GM21367 (cell line): Measurements from ENCODE around the gene KRTAP10-11.
"Not testable (repeated sequence)": the region's sequence is repeated elsewhere in the genome, so short reads cannot be mapped to it uniquely, and the experiment has no call there.

Source experiments
- ATAC-seq: cut with Tn5 transposase; IDR thresholded peaks from one replicate; pipeline ENCODE4 v1.9.1; 2021; ENCODE audit not compliant: unreplicated experiment

The KRTAP10-11 gene

DNA sequence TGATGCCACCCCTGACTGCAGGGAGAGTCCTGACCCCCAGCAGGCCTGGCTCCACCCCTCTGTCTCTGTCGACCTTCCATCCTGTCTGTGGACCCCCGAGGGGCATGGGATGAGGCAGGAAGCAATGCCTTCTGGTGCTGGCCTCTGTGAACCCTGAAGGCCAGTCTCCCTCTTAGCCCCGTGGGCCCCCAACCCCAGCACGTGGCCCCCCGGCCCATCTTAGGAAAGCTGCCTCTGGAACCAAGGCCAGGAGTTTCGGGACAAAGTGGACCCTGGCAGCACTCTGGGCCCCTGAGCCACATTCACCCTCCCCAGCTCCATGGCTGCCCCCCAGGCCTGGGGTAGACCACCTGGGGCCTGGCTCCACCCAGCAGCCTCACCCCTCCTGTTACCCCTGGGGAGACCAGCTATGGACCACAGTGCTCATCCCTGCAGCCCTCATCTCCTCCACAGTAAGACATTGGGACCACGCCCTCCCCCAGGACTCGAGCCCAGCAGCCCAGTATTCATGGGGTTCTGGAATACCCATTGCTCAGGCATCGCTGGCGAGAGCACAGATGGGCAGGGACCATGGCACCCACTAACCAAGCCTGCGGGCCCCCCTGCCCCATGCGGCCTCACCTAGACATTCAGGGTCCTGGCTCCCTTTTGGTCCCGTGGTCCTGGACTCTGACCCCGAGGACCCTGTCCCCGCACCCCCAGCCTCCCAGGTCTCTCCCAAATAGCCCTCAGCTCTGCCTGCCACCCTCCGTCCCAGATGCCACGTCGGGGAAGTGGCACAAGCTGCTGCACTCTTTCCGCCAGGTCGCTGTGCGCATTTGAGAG lies 7.5 kb upstream of the KRTAP10-11 start:
- ATAC-seq = not testable (repeated sequence)

DNA sequence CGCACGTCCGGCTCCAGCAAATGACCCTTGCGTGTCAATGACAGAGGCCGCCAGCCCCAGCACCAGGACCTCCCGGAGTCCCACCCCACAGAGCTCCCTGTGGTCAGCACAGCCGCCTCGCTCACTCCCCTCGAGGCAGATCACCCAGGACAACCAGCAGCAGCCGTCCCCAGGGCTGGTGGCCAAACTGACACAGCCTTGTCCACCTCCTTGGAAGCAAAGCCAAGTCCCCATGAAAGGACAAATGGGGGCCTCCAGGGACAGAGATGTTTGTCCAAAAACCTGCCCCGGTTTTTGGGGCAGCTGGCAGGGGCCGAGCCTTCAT lies 6.9 kb upstream of the KRTAP10-11 start:
- ATAC-seq = no peak

DNA sequence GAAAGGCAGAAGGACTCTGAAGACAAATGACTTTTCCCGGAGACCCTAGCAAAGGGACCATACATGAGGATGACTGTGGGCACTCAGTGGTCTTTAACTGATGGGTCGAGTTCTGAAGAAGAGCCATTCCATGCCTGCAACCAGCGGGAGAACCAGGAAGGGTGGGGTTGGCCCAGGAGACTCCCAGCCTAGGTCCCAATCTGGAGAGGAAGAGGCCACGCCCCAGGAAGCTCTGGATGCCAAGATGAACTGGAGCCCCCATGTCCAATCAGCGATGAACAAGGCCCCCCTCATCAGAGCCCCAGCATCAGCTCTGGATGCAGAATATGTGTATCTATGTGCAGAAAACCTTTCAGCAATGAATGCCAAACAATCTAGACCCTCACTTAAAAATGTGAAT lies 5.5 kb upstream of the KRTAP10-11 start:
- ATAC-seq = no peak

DNA sequence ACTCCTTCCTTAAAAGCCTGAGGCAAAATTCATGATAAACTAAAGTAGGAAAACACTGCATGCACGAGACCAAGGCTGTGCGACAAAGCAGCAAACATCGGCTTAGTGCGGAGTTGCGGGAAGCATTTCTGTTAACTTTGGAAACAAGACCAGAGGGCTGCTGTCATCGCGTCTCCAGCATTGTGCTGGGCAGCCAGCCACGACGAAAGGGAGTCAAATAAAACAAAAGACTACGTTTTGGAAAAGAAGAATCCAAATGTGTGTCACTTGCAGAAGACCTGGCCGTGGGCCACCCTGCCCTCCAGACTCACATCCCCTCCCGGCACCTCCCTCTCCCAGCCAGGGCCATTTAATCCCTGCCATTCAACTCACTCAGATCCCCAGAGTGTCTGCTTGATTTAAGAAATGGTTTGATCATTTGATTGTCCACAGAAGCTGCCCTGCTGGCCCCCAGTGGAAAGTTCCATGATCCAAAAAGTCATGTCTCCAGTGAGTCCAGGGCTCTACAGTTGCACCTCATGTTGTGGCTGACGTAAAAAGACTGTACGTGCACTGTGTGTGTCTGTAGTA lies 2.4 kb upstream of the KRTAP10-11 start:
- ATAC-seq = no peak

DNA sequence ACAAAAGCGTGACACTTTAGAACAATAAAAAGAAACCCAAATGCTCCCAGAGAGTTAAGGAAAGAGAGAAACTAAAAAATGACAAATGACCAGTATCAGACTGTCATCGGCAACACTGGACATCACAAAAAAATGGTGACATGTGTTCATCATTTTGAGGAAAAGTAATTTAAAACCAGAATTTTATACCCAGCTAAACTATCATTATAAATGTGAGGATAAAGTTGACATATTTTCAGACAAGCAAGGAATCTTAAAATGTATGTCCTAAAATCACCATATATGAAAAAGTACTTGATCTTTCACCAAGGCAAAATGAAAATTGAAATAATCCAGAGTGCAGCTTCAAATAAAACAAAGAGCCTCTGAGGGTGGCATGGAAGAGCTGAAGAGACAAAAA lies 1.3 kb upstream of the KRTAP10-11 start:
- ATAC-seq = no peak

DNA sequence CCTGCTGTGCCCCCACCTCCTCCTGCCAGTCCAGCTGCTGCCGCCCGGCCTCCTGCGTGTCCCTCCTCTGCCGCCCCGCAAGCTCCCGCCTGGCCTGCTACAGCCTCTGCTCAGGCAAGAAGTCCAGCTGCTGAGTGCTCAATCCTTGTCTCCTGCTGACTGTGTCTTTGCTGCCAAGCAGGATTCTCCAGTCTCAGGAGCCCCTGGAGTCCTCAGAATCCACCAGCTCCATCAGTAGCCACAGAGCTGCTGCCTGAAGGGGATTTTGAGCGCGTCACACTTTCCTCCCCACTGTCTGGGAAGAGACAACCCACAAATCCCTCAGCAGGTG lies 973 bp downstream of the KRTAP10-11 start:
- no peak for ATAC-seq

DNA sequence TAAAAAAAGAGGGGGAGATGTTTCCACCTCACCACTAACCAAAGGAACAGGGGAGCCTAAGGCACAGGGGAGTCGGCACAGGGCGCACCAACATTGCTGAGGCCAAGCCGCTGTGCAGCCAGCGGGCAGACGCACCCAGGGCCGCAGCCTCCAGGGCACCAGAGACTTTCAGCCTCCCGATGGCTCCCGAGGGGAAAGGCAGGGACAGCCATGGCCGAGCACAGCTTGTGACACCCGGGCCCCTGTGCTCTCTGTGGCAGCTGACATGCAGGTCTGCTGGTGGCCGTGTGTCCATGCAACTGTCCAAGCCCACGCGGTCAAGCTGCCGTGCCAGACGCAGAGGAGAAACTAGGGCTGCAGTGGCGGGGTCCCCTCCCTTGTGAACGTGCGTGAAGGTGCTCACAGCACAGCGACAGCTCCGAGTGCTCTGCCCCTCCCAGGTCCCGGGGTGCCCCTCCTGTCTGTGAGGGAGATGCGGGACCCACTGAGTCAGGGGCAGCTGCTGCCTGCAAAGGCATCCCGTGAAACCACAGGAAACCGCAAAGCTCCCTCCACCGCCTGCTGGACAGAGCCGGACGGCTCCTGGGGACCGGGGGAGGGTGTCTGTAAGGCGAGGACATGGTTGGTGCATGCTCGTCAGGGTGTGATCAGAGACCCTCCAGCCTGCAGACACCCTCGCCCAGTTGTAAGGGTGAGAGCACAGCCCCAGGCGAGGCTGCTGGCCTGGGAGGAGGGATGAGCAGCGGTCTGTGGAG lies 2.5 kb downstream of the KRTAP10-11 start:
- no peak for ATAC-seq

DNA sequence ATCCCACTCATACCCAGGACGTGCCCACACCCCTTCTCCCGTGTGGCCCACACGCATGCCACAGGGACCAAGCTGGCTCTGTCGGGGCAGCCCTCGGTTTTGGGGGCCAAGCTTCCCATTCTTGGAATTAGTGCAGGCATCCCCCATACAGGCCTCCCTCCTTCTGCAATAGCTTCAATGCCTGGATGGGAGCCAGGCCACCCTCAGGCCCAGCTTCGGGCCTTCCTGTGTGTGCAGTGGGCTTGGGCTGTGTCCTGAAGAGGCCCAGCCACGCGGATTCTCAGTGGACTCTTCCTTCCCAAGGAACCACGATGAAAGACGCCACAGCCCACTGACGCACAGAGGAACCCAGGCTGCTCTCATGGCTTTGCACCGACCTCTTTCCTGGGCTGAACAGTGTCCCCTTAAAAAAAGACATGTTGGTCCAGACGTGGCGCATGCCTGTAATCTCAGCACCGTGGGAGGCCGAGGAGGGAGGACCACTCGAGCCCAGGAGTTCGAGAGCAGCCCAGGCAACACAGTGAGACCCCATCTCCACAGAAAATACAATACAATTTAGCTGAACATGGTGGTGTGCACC lies 3.4 kb downstream of the KRTAP10-11 start:
- no peak for ATAC-seq

DNA sequence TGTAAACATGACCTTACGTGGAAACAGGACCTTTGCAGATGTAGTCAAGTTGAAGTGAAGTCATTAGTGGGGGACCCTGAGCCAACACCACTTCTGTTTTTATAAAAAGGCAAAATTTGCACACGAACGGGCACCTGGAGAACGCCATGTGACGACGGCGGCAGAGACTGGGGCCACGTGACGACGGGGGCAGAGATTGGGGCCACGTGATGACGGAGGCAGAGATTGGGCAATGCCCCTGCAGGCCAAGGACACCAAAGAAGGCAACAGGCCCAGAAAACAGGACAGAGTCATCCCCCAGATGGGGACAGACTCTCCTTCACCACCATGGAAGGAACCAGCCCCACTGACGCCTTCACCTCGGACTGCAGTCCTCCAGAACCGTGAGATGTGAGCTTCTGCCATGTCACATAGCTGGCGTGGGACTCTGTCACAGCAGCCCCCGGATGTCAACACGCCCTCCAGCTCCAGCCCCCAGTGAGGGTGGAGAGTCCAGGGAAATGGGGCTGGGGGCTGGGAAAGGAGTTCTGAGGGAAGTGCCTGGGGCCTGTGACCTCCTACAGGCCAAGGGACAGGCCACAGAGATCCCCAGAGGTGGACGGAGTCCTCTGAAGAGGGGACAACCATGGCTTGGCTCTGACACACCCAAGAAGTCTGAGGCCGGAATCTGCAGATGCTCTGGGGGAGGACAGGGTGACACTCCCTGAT lies 4.2 kb downstream of the KRTAP10-11 start:
- no peak for ATAC-seq

DNA sequence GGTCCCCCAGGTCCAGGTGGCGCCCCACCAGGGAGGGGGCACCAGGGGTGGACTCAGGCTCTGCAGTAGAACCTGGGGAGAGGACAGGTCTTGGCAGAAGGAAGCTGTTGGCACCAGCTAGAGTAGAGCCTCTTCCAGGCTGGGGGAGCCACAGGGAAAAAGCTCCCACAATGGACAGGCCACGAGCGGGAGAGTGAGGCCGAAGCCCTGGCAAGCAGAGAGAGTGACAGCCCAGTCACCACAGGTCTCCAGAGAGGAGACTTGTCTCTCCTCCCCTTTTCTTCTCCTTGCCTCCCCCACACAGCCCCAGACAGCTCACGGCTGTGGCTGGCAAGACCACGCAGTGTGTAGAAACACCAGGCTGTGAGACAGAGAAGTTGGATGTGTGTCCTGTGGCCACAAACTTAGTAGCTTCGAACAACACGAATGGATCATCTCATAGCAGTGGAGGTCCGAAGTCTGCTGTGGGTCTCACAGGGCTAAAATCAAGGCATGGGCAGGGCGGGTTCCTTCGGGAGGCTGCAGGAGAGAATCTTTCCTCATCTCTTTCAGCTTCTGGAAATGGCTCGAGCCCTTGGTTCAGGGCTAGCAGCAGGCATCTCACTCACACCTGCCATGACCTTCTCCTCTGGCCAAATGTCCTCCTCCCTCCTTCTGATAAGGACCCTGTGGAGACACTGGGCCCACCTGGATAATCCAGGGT lies 4.9 kb downstream of the KRTAP10-11 start:
- no peak for ATAC-seq

DNA sequence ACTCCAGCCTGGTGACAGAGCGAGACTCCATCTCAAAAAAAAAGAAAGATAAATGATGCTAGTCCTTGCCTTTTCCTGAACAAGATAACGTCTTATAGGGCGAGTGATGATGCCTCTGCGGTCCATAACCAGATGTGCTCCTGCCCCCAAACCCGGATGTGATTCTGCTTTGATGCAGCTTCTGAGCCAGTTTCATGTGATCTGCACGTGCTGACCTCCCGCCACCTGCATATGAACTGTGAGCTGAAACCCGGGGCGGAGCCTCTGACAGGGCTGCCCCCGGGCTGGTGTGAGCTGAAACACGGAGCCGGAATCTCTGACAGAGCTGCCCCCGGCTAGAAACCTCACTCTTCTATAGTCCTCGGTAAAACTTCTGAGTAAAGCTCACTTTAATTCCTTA lies 6.9 kb downstream of the KRTAP10-11 start:
- ATAC-seq = no peak

DNA sequence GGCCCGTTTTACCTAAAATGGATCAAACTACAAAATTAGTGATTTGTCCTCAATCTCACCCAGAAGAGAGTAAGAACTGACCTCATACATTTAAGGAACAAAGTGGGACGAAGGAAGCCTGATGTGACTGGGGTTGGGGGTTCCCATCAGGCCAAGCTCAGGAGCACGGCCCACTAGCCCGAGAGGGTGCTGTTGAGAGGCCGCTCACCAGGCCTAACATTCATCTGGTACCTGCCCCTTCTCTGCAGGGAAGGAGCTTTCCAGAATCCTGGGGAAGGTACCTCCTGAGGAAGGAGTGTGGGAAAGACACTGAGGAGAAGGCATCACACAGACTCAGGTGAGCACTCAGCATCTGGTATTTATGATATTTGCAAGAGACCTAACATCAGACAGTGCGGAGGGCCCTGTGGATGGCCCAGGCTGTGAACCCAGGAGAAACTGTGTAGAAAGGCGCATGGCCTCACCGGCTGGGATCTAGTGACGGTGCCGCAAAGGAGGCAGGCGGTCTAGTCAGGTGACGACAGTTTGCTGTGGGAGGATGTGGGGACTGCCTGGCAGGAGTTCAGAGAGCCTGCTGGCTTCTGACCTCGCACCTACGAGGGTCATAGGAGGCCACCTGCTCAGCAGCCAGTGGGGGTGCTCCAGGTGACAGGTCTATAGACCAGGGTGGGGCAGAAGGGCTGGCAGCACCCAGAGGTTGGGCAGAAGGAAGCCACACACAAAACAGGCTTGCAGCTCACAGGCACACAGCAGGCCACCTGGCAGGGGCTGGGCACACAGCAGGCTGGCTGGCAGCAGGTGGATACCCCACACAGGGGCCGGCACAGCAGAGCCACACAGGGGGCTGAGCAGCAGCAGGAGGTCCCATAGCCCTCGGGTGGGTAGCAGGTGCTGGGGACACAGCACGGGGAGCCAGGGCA lies 7.7 kb downstream of the KRTAP10-11 start:
- no peak for ATAC-seq

DNA sequence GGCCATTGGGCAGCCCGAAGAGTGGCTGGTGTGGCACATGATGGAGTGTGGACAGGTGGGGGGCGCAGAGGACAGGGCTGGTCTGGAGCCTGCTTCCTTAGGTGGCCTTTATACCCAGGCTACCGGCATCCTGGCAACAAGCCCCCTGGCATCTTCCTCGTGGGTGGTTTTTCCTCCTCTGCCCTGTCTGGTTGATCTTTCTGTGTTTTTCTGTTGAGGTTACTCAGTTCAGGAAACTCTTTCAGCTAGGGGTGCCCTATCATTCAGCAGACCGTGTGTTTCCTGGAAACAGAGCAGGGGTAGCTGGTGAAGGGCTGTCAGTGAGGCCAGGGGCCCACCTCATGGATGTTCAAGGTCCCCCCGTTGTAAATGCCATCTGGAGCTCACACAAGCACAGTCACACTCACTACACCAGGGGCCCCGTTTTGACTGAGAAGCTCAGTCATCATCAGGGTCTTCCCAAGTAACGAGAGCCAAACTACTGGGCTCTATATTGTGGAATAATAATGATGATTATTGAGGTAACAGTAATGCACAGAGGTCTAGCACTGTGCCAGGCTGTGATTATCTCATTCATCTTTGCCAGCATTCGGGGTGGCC lies 8.5 kb downstream of the KRTAP10-11 start, which contains the start of gene KRTAP12-4:
KRTAP12-4 (minus strand) TSS at position 84 of the 600 bp plus-strand sequence; CDS start at position 39, 45 bp downstream.
- ATAC-seq = no peak

DNA sequence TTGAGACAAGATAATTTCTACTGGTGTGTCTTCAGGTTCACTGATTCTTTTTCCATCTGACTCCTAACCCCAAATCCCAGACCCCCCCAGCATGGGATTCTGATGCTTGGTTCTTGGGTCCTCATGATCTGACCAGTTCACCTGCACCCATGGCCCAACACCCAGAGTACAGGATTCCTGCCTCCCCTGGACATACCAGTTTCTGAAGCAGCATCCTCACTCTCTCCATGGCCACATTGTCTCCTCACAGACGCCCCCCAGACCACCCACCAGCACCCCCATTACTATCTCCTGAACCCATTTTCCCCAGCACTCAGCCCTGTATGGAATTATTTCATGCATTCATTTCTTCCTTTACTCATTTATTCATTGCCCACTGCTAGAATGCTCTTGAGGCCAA lies 10.7 kb downstream of the KRTAP10-11 start:
- ATAC-seq = no peak

DNA sequence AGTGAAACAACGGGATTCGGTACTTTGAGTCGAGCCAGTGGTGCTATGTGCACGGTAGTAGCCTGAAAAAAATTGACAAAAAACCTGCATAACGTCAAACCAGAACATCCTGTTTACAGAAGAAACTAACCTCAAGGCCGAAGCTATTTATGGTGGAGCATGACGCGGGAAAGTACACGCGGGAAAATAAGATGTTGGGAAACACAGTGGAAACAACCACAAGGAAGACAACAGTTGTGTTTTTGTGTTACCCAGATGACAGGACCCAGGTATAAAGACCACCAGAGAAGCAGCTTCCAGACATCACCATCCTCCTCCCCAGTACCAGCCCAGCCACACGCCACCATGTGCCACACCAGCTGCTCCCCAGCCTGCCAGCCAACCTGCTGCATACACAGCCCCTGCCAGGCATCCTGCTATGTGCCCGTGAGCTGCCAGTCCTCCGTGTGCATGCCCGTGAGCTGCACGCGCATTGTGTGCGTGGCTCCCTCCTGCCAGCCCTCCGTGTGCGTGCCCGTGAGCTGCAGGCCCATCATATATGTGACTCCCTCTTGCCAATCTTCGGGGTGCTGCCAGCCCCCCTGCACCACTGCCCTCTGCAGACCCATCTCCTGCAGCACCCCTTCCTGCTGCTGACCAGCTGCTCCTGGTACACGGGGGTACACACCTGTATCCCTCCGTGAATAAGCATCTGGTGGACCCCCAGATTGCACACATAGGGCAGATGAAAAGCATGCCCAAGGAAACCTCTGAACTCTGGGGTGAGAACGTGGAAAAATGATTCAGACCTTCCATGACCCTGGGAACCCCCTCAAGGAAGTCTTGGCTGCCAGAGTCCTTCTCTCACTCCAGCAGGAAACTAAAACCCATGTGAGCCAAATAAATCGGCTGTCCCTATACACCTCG lies 11.7 kb downstream of the KRTAP10-11 start, which contains the start of gene KRTAP12-3:
KRTAP12-3 (plus strand) TSS at position 298 of the 906 bp plus-strand sequence; CDS start at position 346, 48 bp downstream.
- ATAC-seq = no peak

DNA sequence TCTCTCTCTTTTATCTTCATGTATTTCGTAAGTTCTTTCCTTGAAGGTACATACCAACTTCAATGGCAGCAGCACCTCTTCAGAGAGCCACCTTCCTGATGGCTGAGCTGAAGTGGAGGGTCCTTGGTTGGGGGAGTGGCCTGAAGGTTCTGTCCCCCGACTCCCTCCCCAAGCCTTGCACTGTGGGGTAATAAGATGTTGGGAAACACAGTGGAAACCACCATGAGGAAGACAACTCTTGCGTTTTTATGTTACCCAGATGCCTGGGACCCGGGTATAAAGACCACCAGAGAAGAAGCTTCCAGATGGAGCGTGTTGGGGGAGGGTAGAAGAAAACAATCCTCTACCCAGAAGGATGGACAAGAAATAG lies 12.3 kb downstream of the KRTAP10-11 start:
- no peak for ATAC-seq

DNA sequence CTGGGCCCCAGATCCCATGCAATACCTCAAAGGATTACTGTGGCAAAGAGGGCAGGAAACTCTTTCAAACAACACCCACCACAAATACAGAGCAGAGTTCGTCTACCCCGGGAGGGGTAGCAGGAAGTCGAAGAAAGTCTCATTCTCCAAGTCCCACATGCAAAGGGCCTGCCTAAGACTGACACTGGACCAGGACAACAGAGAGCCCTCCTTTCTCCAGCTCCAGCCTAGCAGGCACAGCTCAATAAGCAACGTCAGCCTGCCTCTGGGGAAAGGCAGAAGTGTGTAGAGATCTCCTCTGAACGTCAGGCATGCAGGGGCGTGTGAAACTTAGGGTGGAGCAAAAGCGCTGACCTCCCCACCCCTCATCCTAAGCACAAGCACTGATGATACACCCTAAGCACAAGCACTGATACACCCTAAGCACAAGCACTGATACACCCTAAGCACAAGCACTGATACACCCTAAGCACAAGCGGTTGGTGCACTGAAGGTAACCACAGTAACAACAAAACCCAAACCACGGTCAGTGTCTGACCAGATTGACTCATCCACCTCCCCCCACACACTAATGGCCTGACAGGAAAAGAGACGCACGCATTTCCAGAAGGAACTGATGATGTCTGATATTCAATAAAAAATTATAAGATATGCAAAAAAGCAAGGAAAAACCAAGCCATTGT lies 12.8 kb downstream of the KRTAP10-11 start:
- no peak for ATAC-seq
